ENCODE measurements around the gene SDCCAG8.

DNA sequence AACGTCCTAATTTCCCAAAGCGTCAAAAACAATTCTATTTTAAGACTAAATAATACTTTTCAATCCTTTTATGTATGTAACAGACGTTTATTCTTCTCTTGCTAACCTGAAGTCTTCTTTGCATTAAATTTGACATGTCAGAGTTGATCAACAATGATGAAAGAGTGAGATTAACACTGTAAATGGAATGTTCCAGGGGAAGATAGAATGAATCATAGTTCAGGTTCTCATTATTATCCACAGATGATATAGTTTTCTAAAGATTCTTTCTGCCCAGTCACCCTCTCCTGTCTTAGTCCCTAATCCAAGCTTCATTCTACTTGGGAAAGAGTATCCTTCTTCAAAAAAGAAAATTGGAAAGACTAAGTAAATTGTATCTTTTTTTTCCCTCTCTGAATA is 38.9 kb downstream of the SDCCAG8 start:
- TF ChIP-seq, protein P1, sequence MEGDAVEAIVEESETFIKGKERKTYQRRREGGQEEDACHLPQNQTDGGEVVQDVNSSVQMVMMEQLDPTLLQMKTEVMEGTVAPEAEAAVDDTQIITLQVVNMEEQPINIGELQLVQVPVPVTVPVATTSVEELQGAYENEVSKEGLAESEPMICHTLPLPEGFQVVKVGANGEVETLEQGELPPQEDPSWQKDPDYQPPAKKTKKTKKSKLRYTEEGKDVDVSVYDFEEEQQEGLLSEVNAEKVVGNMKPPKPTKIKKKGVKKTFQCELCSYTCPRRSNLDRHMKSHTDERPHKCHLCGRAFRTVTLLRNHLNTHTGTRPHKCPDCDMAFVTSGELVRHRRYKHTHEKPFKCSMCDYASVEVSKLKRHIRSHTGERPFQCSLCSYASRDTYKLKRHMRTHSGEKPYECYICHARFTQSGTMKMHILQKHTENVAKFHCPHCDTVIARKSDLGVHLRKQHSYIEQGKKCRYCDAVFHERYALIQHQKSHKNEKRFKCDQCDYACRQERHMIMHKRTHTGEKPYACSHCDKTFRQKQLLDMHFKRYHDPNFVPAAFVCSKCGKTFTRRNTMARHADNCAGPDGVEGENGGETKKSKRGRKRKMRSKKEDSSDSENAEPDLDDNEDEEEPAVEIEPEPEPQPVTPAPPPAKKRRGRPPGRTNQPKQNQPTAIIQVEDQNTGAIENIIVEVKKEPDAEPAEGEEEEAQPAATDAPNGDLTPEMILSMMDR (IDR thresholded peaks at IDR 0.05; ENCODE audit: poor library complexity) = no peak
- TF ChIP-seq EZH2 (IDR thresholded peaks at IDR 0.05; ENCODE audit: borderline replicate concordance) (no peak), EZH2phosphoT487 (IDR thresholded peaks at IDR 0.05; ENCODE audit: low read depth, severe bottlenecking, unreplicated experiment) (no peak)
